ENCODE data around the gene CCDC88C.

The CCDC88C gene

GRCh38 chr14:91374287-91374878 is 43.2 kb downstream of the CCDC88C start:
- CTCF ChIA-PET = no interaction called here
- H3K4me3 ChIP-seq (ENCODE audit: low read depth, low read length) = no peak overlapping the region
- POLR2A ChIA-PET = no interaction called here
- no peak for DNase-seq (ENCODE audit: low read depth, low spot score)
- no peak for TF ChIP-seq CTCF (IDR thresholded peaks at IDR 0.05; ENCODE audit: insufficient read depth, low read length, missing control alignments)

- no peak for DNase-seq (ENCODE audit: low read depth, low spot score)
- no peak overlapping the region for H3K4me3 ChIP-seq (ENCODE audit: low read depth, low read length)
- TF ChIP-seq CTCF (IDR thresholded peaks at IDR 0.05; ENCODE audit: insufficient read depth, low read length, missing control alignments) = no peak
- ChIA-PET CTCF (no interaction called here), POLR2A (no interaction called here)
Measured at GRCh38 chr14:91373591-91374254, 43.9 kb downstream of the CCDC88C start.

GRCh38 chr14:91372671-91373495 is 44.7 kb downstream of the CCDC88C start:
- no peak for DNase-seq (ENCODE audit: low read depth, low spot score)
- POLR2A ChIA-PET = no interaction called here
- no peak for TF ChIP-seq CTCF (IDR thresholded peaks at IDR 0.05; ENCODE audit: insufficient read depth, low read length, missing control alignments)
- CTCF ChIA-PET = no interaction called here
- no peak overlapping the region for H3K4me3 ChIP-seq (ENCODE audit: low read depth, low read length)

- no peak for DNase-seq (ENCODE audit: low read depth, low spot score)
- ChIA-PET POLR2A (no interaction called here), CTCF (interaction anchor here (0.6 kb wide), 1 partner anchor 41 kb away, joined by 3 read pairs; no protein-coding TSS in a partner anchor)
- H3K4me3 ChIP-seq (ENCODE audit: low read depth, low read length) = no peak overlapping the region
- TF ChIP-seq CTCF (IDR thresholded peaks at IDR 0.05; ENCODE audit: insufficient read depth, low read length, missing control alignments) = no peak
Measured at GRCh38 chr14:91371990-91372375, 45.6 kb downstream of the CCDC88C start.

GRCh38 chr14:91371011-91371989 is 46.3 kb downstream of the CCDC88C start:
- no peak for DNase-seq (ENCODE audit: low read depth, low spot score)
- H3K4me3 ChIP-seq (ENCODE audit: low read depth, low read length) = no peak overlapping the region
- POLR2A ChIA-PET = no interaction called here
- TF ChIP-seq CTCF (IDR thresholded peaks at IDR 0.05; ENCODE audit: insufficient read depth, low read length, missing control alignments) = no peak
- CTCF ChIA-PET = interaction anchor here (0.6 kb wide), 1 partner anchor 41 kb away, joined by 3 read pairs; no protein-coding TSS in a partner anchor

All from AG04449 (cell line).